ENCODE measurements around the gene NME7. TPM values are rescaled to one million over a fixed set of nuclear protein-coding genes. Genes with fewer than 3 reads are reported as not detected.
"Not testable (repeated sequence)": the region's sequence is repeated elsewhere in the genome, so short reads cannot be mapped to it uniquely, and the experiment has no call there.

NME7 gene
- total RNA-seq, 1 donor from 2014 or later: 13.9 TPM

- DNase-seq (ENCODE audit: low read depth): no peak
These were observed 22.1 kb downstream of the NME7 start for GRCh38 chr1:169345511-169345910.

- not testable (repeated sequence) for DNase-seq (ENCODE audit: low read depth)
These were observed 25.5 kb downstream of the NME7 start for GRCh38 chr1:169342096-169342495.

GRCh38 chr1:169340882-169341281 is 26.7 kb downstream of the NME7 start:
- DNase-seq (ENCODE audit: low read depth): no peak

- no peak for DNase-seq (ENCODE audit: low read depth)
These were observed 27.8 kb downstream of the NME7 start for GRCh38 chr1:169339773-169340172.

- no peak for DNase-seq (ENCODE audit: low read depth)
These were observed 29.0 kb downstream of the NME7 start for GRCh38 chr1:169338617-169339016.

- not testable (repeated sequence) for DNase-seq (ENCODE audit: low read depth)
These were observed 30.5 kb downstream of the NME7 start for GRCh38 chr1:169336947-169337715.

- not testable (repeated sequence) for DNase-seq (ENCODE audit: low read depth)
These were observed 32.9 kb downstream of the NME7 start for GRCh38 chr1:169334727-169335126.

- DNase-seq (ENCODE audit: low read depth): no peak
These were observed 36.7 kb downstream of the NME7 start for GRCh38 chr1:169330927-169331326.

GRCh38 chr1:169329383-169329782 is 38.2 kb downstream of the NME7 start:
- no peak for DNase-seq (ENCODE audit: low read depth)

GRCh38 chr1:169327875-169328274 is 39.7 kb downstream of the NME7 start:
- no peak for DNase-seq (ENCODE audit: low read depth)

- DNase-seq (ENCODE audit: low read depth): no peak
These were observed 40.7 kb downstream of the NME7 start for GRCh38 chr1:169326956-169327268.

GRCh38 chr1:169326261-169326955 is 41.2 kb downstream of the NME7 start:
- DNase-seq (ENCODE audit: low read depth): no peak

GRCh38 chr1:169325117-169325516 is 42.5 kb downstream of the NME7 start:
- DNase-seq (ENCODE audit: low read depth): peak; percentile 11

GRCh38 chr1:169322138-169322537 is 45.5 kb downstream of the NME7 start:
- no peak for DNase-seq (ENCODE audit: low read depth)

- DNase-seq (ENCODE audit: low read depth): peak; percentile 5
These were observed 46.1 kb downstream of the NME7 start for GRCh38 chr1:169321539-169321938.

- no peak for DNase-seq (ENCODE audit: low read depth)
These were observed 48.9 kb downstream of the NME7 start for GRCh38 chr1:169318536-169319244.

- no peak for DNase-seq (ENCODE audit: low read depth)
These were observed 51.0 kb downstream of the NME7 start for GRCh38 chr1:169316556-169316955.

- DNase-seq (ENCODE audit: low read depth): peak; percentile 92
These were observed 55.3 kb downstream of the NME7 start for GRCh38 chr1:169312084-169312954.

GRCh38 chr1:169309178-169310166 is 58.1 kb downstream of the NME7 start:
- no peak for DNase-seq (ENCODE audit: low read depth)
